GM12864 (cell line): ENCODE measurements around the gene DKK1.

Experiments
- DNase-seq: peaks from one replicate; pipeline ENCODE4 v3.0.0-alpha.2; 2011; ENCODE audit warnings: low read depth
- H3K4me3 ChIP-seq: 2 replicates; pipeline ENCODE4 v1.5.1; 2011; ENCODE audit warnings: mild to moderate bottlenecking, low read depth, low read length, control low read depth
- CTCF ChIP-seq: IDR thresholded peaks from 2 replicates; pipeline ENCODE4 v1.5.1; 2011; ENCODE audit warnings: low read depth, mild to moderate bottlenecking, moderate library complexity, low read length, control low read depth, inconsistent platforms; ENCODE audit errors: missing control alignments

The DKK1 gene

GRCh38 chr10:52300599-52301277 is 13.3 kb upstream of the DKK1 start:
- TF ChIP-seq CTCF, result no peak
- DNase-seq, result no peak
- H3K4me3 ChIP-seq, result no peak overlapping the region

- DNase-seq, result peak; percentile 7
- peak; percentile 58 for TF ChIP-seq CTCF
- H3K4me3 ChIP-seq, result no peak overlapping the region
These were observed 5.6 kb upstream of the DKK1 start for GRCh38 chr10:52308251-52309031.

GRCh38 chr10:52312942-52313255 is 1.2 kb upstream of the DKK1 start:
- DNase-seq, result no peak
- TF ChIP-seq CTCF, result no peak
- H3K4me3 ChIP-seq, result no peak overlapping the region

GRCh38 chr10:52313256-52313932 is 687 bp upstream of the DKK1 start:
- H3K4me3 ChIP-seq, result no peak overlapping the region
- DNase-seq, result no peak
- no peak for TF ChIP-seq CTCF

- no peak overlapping the region for H3K4me3 ChIP-seq
- no peak for DNase-seq
- TF ChIP-seq CTCF, result no peak
These were observed 906 bp downstream of the DKK1 start for GRCh38 chr10:52314822-52315552.

- DNase-seq, result no peak
- no peak overlapping the region for H3K4me3 ChIP-seq
- TF ChIP-seq CTCF, result no peak
These were observed 1.9 kb downstream of the DKK1 start for GRCh38 chr10:52316001-52316400.
